Skeletal muscle satellite cell (primary cell): ENCODE data around the gene TMEM62.
"Not testable (repeated sequence)": the region's sequence is repeated elsewhere in the genome, so short reads cannot be mapped to it uniquely, and the experiment has no call there.

Experiments
- H3K27me3 ChIP-seq: 2 replicates; pipeline ENCODE4 v1.7.0; 2013; ENCODE audit warnings: low read length; ENCODE audit not compliant: control insufficient read depth, insufficient read depth
- H3K36me3 ChIP-seq: 2 replicates; pipeline ENCODE4 v1.7.0; 2013; ENCODE audit warnings: mild to moderate bottlenecking, control low read depth, low read length; ENCODE audit not compliant: insufficient read depth
- H3K4me1 ChIP-seq: 2 replicates; pipeline ENCODE4 v1.7.0; 2013; ENCODE audit warnings: low read length; ENCODE audit not compliant: control insufficient read depth, insufficient read depth
- H3K4me2 ChIP-seq: 2 replicates; pipeline ENCODE4 v1.7.0; 2013; ENCODE audit warnings: mild to moderate bottlenecking, low read length
- H3K4me3 ChIP-seq: 2 replicates; pipeline ENCODE4 v1.7.0; 2013; ENCODE audit warnings: low read length
- H3K9ac ChIP-seq: 2 replicates; pipeline ENCODE4 v1.7.0; 2013; ENCODE audit warnings: mild to moderate bottlenecking, low read depth, low read length, moderate library complexity
- H3K9me3 ChIP-seq: replicated peaks from 2 replicates; pipeline ENCODE4 v1.7.0; 2013; ENCODE audit warnings: mild to moderate bottlenecking, control low read depth, low read length

The TMEM62 gene

GRCh38 chr15:43125100-43125661, 8.2 kb upstream of the TMEM62 start:
- peaks cover 5% of the 10 kb centered on the region for H3K4me1 ChIP-seq
- H3K4me2 ChIP-seq: no peak overlapping the region
- peaks cover 3% of the 10 kb centered on the region for H3K27me3 ChIP-seq
- no peak overlapping the region for H3K4me3 ChIP-seq
- no peaks in the 10 kb centered on the region for H3K9me3 ChIP-seq
- H3K36me3 ChIP-seq: no peaks in the 10 kb centered on the region
- H3K9ac ChIP-seq: no peak overlapping the region

GRCh38 chr15:43126356-43126755, 7.0 kb upstream of the TMEM62 start:
- Histone ChIP-seq H3K4me1 (peaks cover 5% of the 10 kb centered on the region), H3K27me3 (no peaks in the 10 kb centered on the region), H3K9ac (no peak overlapping the region), H3K9me3 (no peaks in the 10 kb centered on the region), H3K4me3 (no peak overlapping the region), H3K4me2 (no peak overlapping the region), H3K36me3 (no peaks in the 10 kb centered on the region)

- no peak overlapping the region for H3K9ac ChIP-seq
- H3K4me2 ChIP-seq: no peak overlapping the region
- no peaks in the 10 kb centered on the region for H3K27me3 ChIP-seq
- H3K9me3 ChIP-seq: no peaks in the 10 kb centered on the region
- H3K4me3 ChIP-seq: no peak overlapping the region
- peaks cover 2% of the 10 kb centered on the region for H3K4me1 ChIP-seq
- H3K36me3 ChIP-seq: no peaks in the 10 kb centered on the region
Observed at GRCh38 chr15:43127752-43128151, 5.6 kb upstream of the TMEM62 start.

GRCh38 chr15:43128174-43128979, 5.0 kb upstream of the TMEM62 start:
- H3K9me3 ChIP-seq, H3K4me1 ChIP-seq, H3K4me2 ChIP-seq, H3K9ac ChIP-seq, H3K36me3 ChIP-seq, H3K27me3 ChIP-seq, H3K4me3 ChIP-seq: not testable (repeated sequence)

GRCh38 chr15:43128980-43129335, 4.4 kb upstream of the TMEM62 start:
- H3K4me3 ChIP-seq: no peak overlapping the region
- no peak overlapping the region for H3K4me2 ChIP-seq
- no peak overlapping the region for H3K9ac ChIP-seq
- H3K9me3 ChIP-seq: no peaks in the 10 kb centered on the region
- H3K4me1 ChIP-seq: peaks cover 7% of the 10 kb centered on the region
- H3K36me3 ChIP-seq: no peaks in the 10 kb centered on the region
- no peaks in the 10 kb centered on the region for H3K27me3 ChIP-seq

- Histone ChIP-seq H3K36me3 (peaks cover 9% of the 10 kb centered on the region), H3K27me3 (no peaks in the 10 kb centered on the region), H3K9ac (peak overlapping the region; percentile 84), H3K4me2 (peak overlapping the region; percentile 99), H3K9me3 (no peaks in the 10 kb centered on the region), H3K4me1 (peaks cover 13% of the 10 kb centered on the region), H3K4me3 (peak overlapping the region; percentile 89)
Observed at GRCh38 chr15:43132830-43133429, 456 bp upstream of the TMEM62 start.

- Histone ChIP-seq H3K4me2 (peak overlapping the region; percentile 99), H3K9me3 (no peaks in the 10 kb centered on the region), H3K27me3 (no peaks in the 10 kb centered on the region), H3K36me3 (peaks cover 11% of the 10 kb centered on the region), H3K9ac (peak overlapping the region; percentile 84), H3K4me3 (peak overlapping the region; percentile 89), H3K4me1 (peaks cover 13% of the 10 kb centered on the region)
Observed at GRCh38 chr15:43134157-43134635, 810 bp downstream of the TMEM62 start.

GRCh38 chr15:43135351-43135750, 2.0 kb downstream of the TMEM62 start:
- peaks cover 19% of the 10 kb centered on the region for H3K36me3 ChIP-seq
- H3K4me3 ChIP-seq: no peak overlapping the region
- peaks cover 13% of the 10 kb centered on the region for H3K4me1 ChIP-seq
- no peaks in the 10 kb centered on the region for H3K27me3 ChIP-seq
- no peaks in the 10 kb centered on the region for H3K9me3 ChIP-seq
- H3K9ac ChIP-seq: no peak overlapping the region
- H3K4me2 ChIP-seq: no peak overlapping the region

- H3K9me3 ChIP-seq: no peaks in the 10 kb centered on the region
- no peak overlapping the region for H3K4me3 ChIP-seq
- no peaks in the 10 kb centered on the region for H3K27me3 ChIP-seq
- H3K4me1 ChIP-seq: no peaks in the 10 kb centered on the region
- no peak overlapping the region for H3K4me2 ChIP-seq
- peaks cover 16% of the 10 kb centered on the region for H3K36me3 ChIP-seq
- H3K9ac ChIP-seq: no peak overlapping the region
Observed at GRCh38 chr15:43143203-43143941, 10.0 kb downstream of the TMEM62 start.

GRCh38 chr15:43144512-43144911, 11.1 kb downstream of the TMEM62 start:
- H3K9me3 ChIP-seq: no peaks in the 10 kb centered on the region
- H3K4me1 ChIP-seq: no peaks in the 10 kb centered on the region
- no peak overlapping the region for H3K4me3 ChIP-seq
- no peaks in the 10 kb centered on the region for H3K27me3 ChIP-seq
- no peak overlapping the region for H3K4me2 ChIP-seq
- peaks cover 16% of the 10 kb centered on the region for H3K36me3 ChIP-seq
- H3K9ac ChIP-seq: no peak overlapping the region

- Histone ChIP-seq H3K4me2 (no peak overlapping the region), H3K27me3 (no peaks in the 10 kb centered on the region), H3K4me1 (peaks cover 9% of the 10 kb centered on the region), H3K36me3 (peaks cover 4% of the 10 kb centered on the region), H3K9ac (no peak overlapping the region), H3K4me3 (no peak overlapping the region), H3K9me3 (no peaks in the 10 kb centered on the region)
Observed at GRCh38 chr15:43146184-43146583, 12.8 kb downstream of the TMEM62 start.
